Measurements from ENCODE around the gene CREB3L1.
"Not testable (repeated sequence)": the region's sequence is repeated elsewhere in the genome, so short reads cannot be mapped to it uniquely, and the experiment has no call there.

CREB3L1 gene

GRCh38 chr11:46253258-46254132 is 24.0 kb upstream of the CREB3L1 start:
- no peaks in the 10 kb centered on the region for H3K9me3 ChIP-seq (ENCODE audit: low read depth, low read length)
- DNase-seq (ENCODE audit: low read depth, low spot score): no peak
- TF ChIP-seq POLR2AphosphoS5 (IDR thresholded peaks at IDR 0.05; ENCODE audit: borderline replicate concordance, low read depth, low read length) (no peak), FOXP2 (optimal IDR thresholded peaks at IDR 0.05; ENCODE audit: control extremely low read depth, extremely low read length, insufficient read depth) (no peak), EZH2 (IDR thresholded peaks at IDR 0.05) (no peak)
- H3K36me3 ChIP-seq (ENCODE audit: insufficient read depth, low read length): no peaks in the 10 kb centered on the region
- no peak overlapping the region for H3K27ac ChIP-seq
- H3K4me3 ChIP-seq: no peak overlapping the region
- no peak overlapping the region for H3K9ac ChIP-seq (ENCODE audit: insufficient read length)

- no peak overlapping the region for H3K9ac ChIP-seq (ENCODE audit: insufficient read length)
- no peaks in the 10 kb centered on the region for H3K36me3 ChIP-seq (ENCODE audit: insufficient read depth, low read length)
- no peak overlapping the region for H3K4me3 ChIP-seq
- no peak for DNase-seq (ENCODE audit: low read depth, low spot score)
- no peak overlapping the region for H3K27ac ChIP-seq
- TF ChIP-seq POLR2AphosphoS5 (IDR thresholded peaks at IDR 0.05; ENCODE audit: borderline replicate concordance, low read depth, low read length): no peak
- no peak for TF ChIP-seq EZH2 (IDR thresholded peaks at IDR 0.05)
- no peak for TF ChIP-seq FOXP2 (optimal IDR thresholded peaks at IDR 0.05; ENCODE audit: control extremely low read depth, extremely low read length, insufficient read depth)
- H3K9me3 ChIP-seq (ENCODE audit: low read depth, low read length): no peaks in the 10 kb centered on the region
These were observed 23.4 kb upstream of the CREB3L1 start for GRCh38 chr11:46254133-46254491.

- H3K36me3 ChIP-seq (ENCODE audit: insufficient read depth, low read length): no peaks in the 10 kb centered on the region
- no peak overlapping the region for H3K27ac ChIP-seq
- no peaks in the 10 kb centered on the region for H3K9me3 ChIP-seq (ENCODE audit: low read depth, low read length)
- H3K4me3 ChIP-seq: no peak overlapping the region
- TF ChIP-seq EZH2 (IDR thresholded peaks at IDR 0.05): no peak
- no peak for TF ChIP-seq FOXP2 (optimal IDR thresholded peaks at IDR 0.05; ENCODE audit: control extremely low read depth, extremely low read length, insufficient read depth)
- TF ChIP-seq POLR2AphosphoS5 (IDR thresholded peaks at IDR 0.05; ENCODE audit: borderline replicate concordance, low read depth, low read length): no peak
- no peak for DNase-seq (ENCODE audit: low read depth, low spot score)
- H3K9ac ChIP-seq (ENCODE audit: insufficient read length): no peak overlapping the region
These were observed 20.9 kb upstream of the CREB3L1 start for GRCh38 chr11:46256540-46257001.

GRCh38 chr11:46259347-46259746 is 18.1 kb upstream of the CREB3L1 start:
- H3K27ac ChIP-seq; H3K4me3 ChIP-seq; H3K9ac ChIP-seq (ENCODE audit: insufficient read length); DNase-seq (ENCODE audit: low read depth, low spot score); H3K9me3 ChIP-seq (ENCODE audit: low read depth, low read length); H3K36me3 ChIP-seq (ENCODE audit: insufficient read depth, low read length): not testable (repeated sequence)

GRCh38 chr11:46259971-46260560 is 17.4 kb upstream of the CREB3L1 start:
- H3K9me3 ChIP-seq (ENCODE audit: low read depth, low read length): no peaks in the 10 kb centered on the region
- no peaks in the 10 kb centered on the region for H3K36me3 ChIP-seq (ENCODE audit: insufficient read depth, low read length)
- H3K27ac ChIP-seq: no peak overlapping the region
- no peak for DNase-seq (ENCODE audit: low read depth, low spot score)
- no peak overlapping the region for H3K9ac ChIP-seq (ENCODE audit: insufficient read length)
- no peak for TF ChIP-seq FOXP2 (optimal IDR thresholded peaks at IDR 0.05; ENCODE audit: control extremely low read depth, extremely low read length, insufficient read depth)
- TF ChIP-seq EZH2 (IDR thresholded peaks at IDR 0.05): no peak
- TF ChIP-seq POLR2AphosphoS5 (IDR thresholded peaks at IDR 0.05; ENCODE audit: borderline replicate concordance, low read depth, low read length): no peak
- no peak overlapping the region for H3K4me3 ChIP-seq

GRCh38 chr11:46263120-46263519 is 14.3 kb upstream of the CREB3L1 start:
- no peak for DNase-seq (ENCODE audit: low read depth, low spot score)
- H3K9ac ChIP-seq (ENCODE audit: insufficient read length): no peak overlapping the region
- H3K36me3 ChIP-seq (ENCODE audit: insufficient read depth, low read length): no peaks in the 10 kb centered on the region
- H3K4me3 ChIP-seq: no peak overlapping the region
- no peak overlapping the region for H3K27ac ChIP-seq
- TF ChIP-seq FOXP2 (optimal IDR thresholded peaks at IDR 0.05; ENCODE audit: control extremely low read depth, extremely low read length, insufficient read depth) (no peak), POLR2AphosphoS5 (IDR thresholded peaks at IDR 0.05; ENCODE audit: borderline replicate concordance, low read depth, low read length) (no peak), EZH2 (IDR thresholded peaks at IDR 0.05) (no peak)
- no peaks in the 10 kb centered on the region for H3K9me3 ChIP-seq (ENCODE audit: low read depth, low read length)

GRCh38 chr11:46264030-46264429 is 13.4 kb upstream of the CREB3L1 start:
- no peak overlapping the region for H3K27ac ChIP-seq
- no peaks in the 10 kb centered on the region for H3K36me3 ChIP-seq (ENCODE audit: insufficient read depth, low read length)
- TF ChIP-seq EZH2 (IDR thresholded peaks at IDR 0.05) (no peak), FOXP2 (optimal IDR thresholded peaks at IDR 0.05; ENCODE audit: control extremely low read depth, extremely low read length, insufficient read depth) (no peak), POLR2AphosphoS5 (IDR thresholded peaks at IDR 0.05; ENCODE audit: borderline replicate concordance, low read depth, low read length) (no peak)
- H3K9me3 ChIP-seq (ENCODE audit: low read depth, low read length): no peaks in the 10 kb centered on the region
- H3K9ac ChIP-seq (ENCODE audit: insufficient read length): no peak overlapping the region
- H3K4me3 ChIP-seq: no peak overlapping the region
- DNase-seq (ENCODE audit: low read depth, low spot score): no peak

GRCh38 chr11:46264976-46265375 is 12.5 kb upstream of the CREB3L1 start:
- Histone ChIP-seq H3K36me3 (ENCODE audit: insufficient read depth, low read length) (no peaks in the 10 kb centered on the region), H3K9ac (ENCODE audit: insufficient read length) (no peak overlapping the region), H3K4me3 (no peak overlapping the region), H3K27ac (no peak overlapping the region), H3K9me3 (ENCODE audit: low read depth, low read length) (no peaks in the 10 kb centered on the region)
- TF ChIP-seq FOXP2 (optimal IDR thresholded peaks at IDR 0.05; ENCODE audit: control extremely low read depth, extremely low read length, insufficient read depth) (no peak), POLR2AphosphoS5 (IDR thresholded peaks at IDR 0.05; ENCODE audit: borderline replicate concordance, low read depth, low read length) (no peak), EZH2 (IDR thresholded peaks at IDR 0.05) (no peak)
- DNase-seq (ENCODE audit: low read depth, low spot score): no peak

All from SK-N-MC (cell line).